Astrocyte of the spinal cord (primary cell): ENCODE measurements around the gene ERCC3.
"Not testable (repeated sequence)": the region's sequence is repeated elsewhere in the genome, so short reads cannot be mapped to it uniquely, and the experiment has no call there.

Experiments
- DNase-seq: peaks from one replicate; pipeline ENCODE4 v3.0.0; 2011; ENCODE audit warnings: low read depth, low spot score
- H3K4me3 ChIP-seq: 2 replicates; pipeline ENCODE4 v1.5.1; 2011; ENCODE audit warnings: low read depth, mild to moderate bottlenecking, low read length, moderate library complexity
- in situ Hi-C: cut with HindIII; loops from 2 replicates; pipeline ENCODE4 v1.10.0; 2017; ENCODE audit warnings: low sequenced_read_pairs
- TF ChIP-seq, protein P1 (sequence below): IDR thresholded peaks from 2 replicates; pipeline ENCODE4 v1.5.1; 2012; ENCODE audit warnings: low read depth, mild to moderate bottlenecking, low read length, inconsistent platforms

ERCC3 gene

GRCh38 chr2:127217470-127218325 lies 76.2 kb downstream of the ERCC3 start:
- TF ChIP-seq, protein P1, sequence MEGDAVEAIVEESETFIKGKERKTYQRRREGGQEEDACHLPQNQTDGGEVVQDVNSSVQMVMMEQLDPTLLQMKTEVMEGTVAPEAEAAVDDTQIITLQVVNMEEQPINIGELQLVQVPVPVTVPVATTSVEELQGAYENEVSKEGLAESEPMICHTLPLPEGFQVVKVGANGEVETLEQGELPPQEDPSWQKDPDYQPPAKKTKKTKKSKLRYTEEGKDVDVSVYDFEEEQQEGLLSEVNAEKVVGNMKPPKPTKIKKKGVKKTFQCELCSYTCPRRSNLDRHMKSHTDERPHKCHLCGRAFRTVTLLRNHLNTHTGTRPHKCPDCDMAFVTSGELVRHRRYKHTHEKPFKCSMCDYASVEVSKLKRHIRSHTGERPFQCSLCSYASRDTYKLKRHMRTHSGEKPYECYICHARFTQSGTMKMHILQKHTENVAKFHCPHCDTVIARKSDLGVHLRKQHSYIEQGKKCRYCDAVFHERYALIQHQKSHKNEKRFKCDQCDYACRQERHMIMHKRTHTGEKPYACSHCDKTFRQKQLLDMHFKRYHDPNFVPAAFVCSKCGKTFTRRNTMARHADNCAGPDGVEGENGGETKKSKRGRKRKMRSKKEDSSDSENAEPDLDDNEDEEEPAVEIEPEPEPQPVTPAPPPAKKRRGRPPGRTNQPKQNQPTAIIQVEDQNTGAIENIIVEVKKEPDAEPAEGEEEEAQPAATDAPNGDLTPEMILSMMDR = no peak
- no peak overlapping the region for H3K4me3 ChIP-seq
- in situ Hi-C loops = no loop called here
- DNase-seq = peak; percentile 59

DNA sequence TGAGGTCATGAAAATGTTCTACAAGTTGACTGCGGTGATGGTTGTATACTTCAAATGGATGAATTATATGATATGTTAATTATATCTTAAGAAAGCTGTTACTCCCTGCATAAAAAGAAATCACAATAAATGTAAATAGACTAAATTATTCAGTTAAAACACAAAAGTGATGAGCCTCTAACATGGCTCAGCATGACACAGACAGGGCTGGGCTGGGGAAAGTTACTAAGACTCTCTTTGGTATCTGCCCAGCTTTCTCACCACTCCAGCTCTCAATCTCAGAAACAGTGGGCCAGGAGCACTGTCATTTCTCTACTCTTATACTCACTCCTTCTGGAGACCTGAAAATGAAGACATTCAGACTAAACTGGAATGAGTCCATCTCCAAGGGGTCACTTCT lies 77.4 kb downstream of the ERCC3 start:
- in situ Hi-C loops = no loop called here
- H3K4me3 ChIP-seq = no peak overlapping the region
- TF ChIP-seq, protein P1 = no peak
- no peak for DNase-seq

DNA sequence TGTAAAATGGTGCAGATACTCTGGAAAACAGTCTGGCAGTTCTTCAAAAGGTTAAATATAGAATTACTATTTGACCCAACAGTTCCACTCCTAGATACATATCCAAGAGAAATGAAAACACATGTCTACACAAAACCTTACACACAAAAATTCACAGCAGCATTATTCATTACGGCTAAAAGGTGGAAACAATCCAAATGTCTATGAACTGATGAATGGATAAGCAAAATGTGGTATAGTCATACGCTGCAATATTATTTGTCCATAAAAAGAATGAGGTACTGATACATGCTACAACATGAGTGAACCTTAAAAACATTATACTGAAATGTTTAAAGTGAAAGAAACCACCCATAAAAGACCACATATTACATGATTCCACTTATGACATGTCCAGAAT lies 77.8 kb downstream of the ERCC3 start:
- H3K4me3 ChIP-seq = no peak overlapping the region

DNA sequence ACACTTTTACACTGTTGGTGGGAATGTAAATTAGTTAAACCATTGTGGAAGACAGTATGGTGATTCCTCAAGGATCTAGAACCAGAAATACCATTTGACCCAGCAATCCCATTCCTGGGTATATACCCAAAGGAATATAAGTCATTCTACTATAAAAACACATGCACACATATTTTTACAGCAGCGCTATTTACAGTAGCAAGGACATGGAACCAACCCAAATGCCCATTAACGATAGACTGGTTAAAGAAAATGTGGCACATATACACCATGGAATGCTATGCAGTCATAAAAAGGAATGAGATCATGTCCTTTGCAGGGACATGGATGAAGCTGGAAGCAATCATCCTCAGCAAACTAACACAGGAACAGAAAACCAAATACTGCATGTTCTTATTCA lies 79.7 kb downstream of the ERCC3 start:
- H3K4me3 ChIP-seq, DNase-seq, in situ Hi-C loops: not testable (repeated sequence)

More for the DNA sequence above, 77.8 kb downstream of the ERCC3 start:
- in situ Hi-C loops = no loop called here
- no peak for DNase-seq
- TF ChIP-seq, protein P1 = no peak

DNA sequence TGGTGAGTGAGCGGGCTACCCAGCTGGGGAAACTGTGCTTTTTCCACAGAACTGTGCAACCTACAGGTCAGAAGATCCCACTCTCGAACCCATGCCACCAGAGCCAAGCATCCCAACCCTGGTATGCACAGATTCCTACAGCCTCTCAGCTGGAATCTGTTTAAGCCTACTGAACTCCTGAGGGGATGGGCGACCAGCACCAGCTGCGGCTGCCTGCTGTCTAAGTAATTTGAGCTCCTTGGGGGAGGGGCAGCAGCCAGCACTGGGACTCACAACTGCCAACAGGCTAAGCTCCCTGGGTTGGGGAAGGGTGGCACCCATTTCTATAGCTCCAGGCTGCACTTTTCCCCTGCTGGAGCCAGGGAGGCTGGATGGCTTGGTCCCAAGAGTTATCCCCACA lies 85.6 kb downstream of the ERCC3 start:
- in situ Hi-C loops = no loop called here
- TF ChIP-seq, protein P1 = no peak
- no peak for DNase-seq
- H3K4me3 ChIP-seq = no peak overlapping the region
